GM19452 (cell line): ENCODE data around the gene RTEL1.
A peak's percentile ranks its signal among the peaks of the same experiment; 100 is the strongest.
"Not testable (repeated sequence)": the region's sequence is repeated elsewhere in the genome, so short reads cannot be mapped to it uniquely, and the experiment has no call there.

ENCODE experiments used
- ATAC-seq: cut with Tn5 transposase; IDR thresholded peaks from one replicate; pipeline ENCODE4 v1.9.1; 2021; ENCODE audit not compliant: unreplicated experiment

The RTEL1 gene, protein sequence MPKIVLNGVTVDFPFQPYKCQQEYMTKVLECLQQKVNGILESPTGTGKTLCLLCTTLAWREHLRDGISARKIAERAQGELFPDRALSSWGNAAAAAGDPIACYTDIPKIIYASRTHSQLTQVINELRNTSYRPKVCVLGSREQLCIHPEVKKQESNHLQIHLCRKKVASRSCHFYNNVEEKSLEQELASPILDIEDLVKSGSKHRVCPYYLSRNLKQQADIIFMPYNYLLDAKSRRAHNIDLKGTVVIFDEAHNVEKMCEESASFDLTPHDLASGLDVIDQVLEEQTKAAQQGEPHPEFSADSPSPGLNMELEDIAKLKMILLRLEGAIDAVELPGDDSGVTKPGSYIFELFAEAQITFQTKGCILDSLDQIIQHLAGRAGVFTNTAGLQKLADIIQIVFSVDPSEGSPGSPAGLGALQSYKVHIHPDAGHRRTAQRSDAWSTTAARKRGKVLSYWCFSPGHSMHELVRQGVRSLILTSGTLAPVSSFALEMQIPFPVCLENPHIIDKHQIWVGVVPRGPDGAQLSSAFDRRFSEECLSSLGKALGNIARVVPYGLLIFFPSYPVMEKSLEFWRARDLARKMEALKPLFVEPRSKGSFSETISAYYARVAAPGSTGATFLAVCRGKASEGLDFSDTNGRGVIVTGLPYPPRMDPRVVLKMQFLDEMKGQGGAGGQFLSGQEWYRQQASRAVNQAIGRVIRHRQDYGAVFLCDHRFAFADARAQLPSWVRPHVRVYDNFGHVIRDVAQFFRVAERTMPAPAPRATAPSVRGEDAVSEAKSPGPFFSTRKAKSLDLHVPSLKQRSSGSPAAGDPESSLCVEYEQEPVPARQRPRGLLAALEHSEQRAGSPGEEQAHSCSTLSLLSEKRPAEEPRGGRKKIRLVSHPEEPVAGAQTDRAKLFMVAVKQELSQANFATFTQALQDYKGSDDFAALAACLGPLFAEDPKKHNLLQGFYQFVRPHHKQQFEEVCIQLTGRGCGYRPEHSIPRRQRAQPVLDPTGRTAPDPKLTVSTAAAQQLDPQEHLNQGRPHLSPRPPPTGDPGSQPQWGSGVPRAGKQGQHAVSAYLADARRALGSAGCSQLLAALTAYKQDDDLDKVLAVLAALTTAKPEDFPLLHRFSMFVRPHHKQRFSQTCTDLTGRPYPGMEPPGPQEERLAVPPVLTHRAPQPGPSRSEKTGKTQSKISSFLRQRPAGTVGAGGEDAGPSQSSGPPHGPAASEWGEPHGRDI (N-terminal part only)

DNA sequence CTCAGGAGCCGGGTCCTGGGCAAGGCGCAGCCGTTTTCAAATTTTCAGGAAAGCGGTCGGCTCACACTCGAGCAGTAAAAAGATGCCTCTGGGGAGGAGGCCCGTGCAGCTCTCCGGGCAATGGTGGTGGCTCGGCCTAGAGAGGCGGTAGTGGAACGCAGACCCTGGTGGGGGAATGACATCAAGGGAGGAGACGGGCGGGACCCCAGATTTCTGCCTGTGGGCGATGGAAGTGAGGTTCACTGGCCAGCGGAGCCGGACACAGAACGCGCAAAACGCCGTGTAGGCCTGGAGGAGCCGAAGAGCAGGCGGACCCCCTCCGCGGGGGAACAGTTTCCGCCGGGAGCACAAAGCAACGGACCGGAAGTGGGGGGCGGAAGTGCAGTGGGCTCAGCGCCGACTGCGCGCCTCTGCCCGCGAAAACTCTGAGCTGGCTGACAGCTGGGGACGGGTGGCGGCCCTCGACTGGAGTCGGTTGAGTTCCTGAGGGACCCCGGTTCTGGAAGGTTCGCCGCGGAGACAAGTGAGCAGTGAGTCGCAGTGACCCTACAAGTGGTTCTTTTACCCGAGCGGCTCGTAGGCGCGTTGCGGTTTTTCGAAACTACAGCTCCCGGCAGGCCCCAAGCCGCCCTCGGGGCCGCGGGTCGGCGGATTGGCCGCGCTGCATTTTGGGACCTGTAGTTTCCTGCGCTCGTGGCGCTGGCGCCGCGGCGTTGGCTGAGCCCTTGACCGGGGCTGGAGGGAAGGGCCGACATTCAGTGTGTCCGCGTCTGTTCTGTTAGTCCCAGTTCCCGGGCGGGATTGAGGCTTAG, at the start of gene RTEL1:
Gene RTEL1, plus strand, starts transcription at position 376 of the 812 bp plus-strand sequence. CDS start 1,091 bp downstream, outside the sequence.
- peak; percentile 84 for ATAC-seq

DNA sequence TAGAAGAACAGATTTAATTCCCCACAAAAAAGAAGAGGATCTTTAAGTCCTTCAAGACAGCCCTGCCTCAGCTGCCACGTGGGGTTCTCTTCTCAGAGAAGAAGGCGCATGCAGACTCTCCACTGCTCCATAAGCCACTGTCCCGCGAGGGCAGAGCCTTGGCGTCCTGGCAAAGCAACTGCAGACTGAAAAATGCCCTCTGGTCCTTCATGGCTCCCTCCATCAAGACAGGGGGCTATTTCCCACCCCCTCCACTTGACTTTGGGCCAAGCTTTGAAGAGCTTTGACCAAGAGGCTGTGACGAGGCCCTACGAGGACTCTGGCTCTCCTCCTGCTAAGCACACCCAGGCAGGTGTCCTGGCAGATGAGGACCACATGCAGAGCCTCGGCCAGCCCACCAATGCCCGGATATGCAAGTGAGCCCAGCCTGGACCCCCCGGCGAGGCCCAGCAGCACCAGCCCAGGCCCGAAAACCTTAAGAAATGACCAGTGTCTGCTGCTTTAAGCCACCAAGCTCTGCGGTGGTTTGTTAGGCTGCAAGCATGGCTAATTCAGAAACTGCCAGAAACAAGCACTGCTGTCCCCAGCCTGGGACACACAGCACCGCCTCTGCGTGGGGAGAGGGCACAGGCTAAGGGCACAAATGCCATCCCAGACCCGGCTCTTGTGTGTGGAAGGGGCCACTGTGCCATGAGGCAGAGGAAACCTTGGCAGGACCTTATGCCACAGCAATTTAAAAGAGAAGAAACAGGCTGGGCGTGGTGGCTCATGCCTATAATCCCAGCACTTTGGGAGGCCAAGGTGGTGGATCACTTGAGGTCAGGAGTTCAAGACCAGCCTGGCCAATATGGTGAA, 47.3 kb upstream of the RTEL1 start:
- no peak for ATAC-seq

DNA sequence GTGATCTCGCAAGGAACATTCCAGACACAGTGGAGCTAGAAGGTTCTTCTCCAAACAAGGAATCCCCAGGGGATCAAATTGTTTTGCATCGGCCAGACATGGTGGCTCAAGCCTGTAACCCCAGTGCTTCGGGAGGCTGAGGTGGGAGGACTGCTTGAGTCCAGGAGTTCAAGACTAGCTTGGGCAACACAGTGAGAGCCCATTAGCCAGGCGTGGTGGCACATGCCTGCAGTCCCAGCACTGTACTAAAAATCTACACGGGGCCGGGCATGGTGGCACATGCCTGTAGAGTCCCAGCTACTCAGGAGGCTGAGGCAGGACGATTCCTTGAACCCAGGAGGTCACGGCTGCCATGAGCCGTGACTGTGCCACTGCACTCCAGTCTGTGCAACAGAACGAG, 46.5 kb upstream of the RTEL1 start:
- no peak for ATAC-seq

DNA sequence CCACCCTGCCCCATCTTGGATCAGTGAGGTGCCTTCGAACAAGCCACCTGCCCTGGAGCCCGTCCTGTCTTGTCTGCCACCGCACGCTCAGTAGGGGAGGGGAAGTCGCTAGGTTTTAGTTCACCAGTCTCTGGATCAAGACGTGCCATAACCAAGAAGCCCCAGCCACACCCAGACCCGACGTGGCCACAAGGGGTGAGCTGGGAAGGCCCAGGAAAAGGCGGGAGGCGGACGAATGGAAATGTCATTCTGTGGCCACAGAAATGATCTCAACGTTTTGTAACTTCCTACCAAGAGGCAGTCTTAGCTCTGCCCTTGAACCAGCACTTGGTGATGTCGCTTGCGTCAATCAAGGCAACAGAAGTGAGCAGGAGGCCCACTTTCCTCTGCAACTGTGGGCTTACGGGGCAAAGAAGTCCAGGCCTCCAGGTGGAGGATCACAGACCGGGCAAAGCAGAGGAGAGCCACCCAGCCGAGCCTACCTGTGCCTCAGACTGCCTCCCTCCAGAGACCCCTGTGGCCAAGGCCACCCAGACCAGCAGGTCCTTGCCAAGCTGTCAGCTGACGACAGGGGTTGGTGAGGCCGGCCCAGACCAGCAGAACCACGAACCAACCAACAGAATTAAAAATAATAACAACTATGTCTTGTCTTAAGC, 45.7 kb upstream of the RTEL1 start:
- ATAC-seq: no peak

DNA sequence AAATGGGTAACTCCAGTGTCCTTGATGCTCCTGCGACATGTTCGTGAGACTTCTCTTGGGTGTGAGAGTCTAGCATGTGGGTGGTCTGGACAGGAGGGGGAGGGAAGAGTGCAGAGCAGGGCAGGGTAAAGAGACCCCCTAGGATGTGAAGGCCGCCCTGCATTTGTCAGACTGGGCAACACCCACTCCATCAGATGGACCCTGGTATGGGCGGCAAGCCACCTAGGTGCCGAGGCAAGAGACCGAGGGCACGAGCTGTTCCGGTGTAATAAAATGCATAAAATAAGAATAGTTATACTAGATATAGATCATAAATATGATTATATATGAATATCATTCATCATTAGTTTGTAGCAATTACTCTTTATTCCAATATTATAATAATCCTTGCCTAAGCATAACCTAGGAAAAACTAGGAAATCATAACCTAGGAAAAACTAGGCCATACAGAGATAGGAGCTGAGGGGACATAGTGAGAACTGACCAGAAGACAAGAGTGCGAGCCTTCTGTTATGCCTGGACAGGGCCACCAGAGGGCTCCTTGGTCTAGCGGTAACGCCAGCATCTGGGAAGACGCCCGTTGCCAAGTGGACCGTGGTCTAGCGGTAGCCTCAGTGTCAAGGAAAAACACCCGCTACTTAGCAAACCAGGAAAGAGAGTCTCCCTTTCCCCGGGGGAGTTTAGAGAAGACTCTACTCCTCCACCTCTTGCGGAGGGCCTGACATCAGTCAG, 44.1 kb upstream of the RTEL1 start:
- not testable (repeated sequence) for ATAC-seq

DNA sequence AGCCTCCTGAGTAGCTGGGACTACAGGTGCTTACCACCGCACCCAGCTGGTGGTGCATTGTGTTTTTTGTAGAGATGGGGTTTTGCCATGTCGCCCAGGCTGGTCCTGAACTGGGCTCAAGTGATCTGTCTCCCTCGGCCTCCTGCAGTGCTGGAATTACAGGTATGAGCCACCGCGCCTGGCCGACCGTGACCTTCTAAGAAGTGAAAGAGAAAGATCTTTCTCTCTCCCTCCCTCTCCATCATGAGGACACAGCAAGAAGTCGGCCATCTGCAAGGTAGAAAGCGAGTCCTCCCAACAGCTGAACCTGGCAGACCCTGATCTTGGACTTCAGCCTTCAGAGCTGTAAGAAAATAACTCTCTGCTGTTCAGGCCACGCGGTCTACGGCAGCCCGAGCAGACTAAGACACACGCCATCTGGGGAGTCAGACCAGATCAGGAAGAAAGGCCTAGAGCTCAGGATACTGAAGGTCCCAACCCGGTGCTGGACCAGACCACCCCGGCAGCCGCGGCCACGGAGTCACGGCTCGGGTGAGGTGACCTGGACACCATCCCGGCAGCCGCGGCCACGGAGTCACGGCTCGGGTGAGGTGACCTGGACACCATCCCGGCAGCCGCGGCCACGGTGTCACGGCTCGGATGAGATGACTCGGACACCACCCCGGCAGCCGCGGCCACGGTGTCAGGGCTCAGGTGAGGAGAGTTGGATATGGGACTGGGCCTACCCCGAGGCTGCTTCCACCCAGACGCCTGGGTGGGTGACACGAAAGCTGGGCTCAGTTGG, 40.8 kb upstream of the RTEL1 start:
- no peak for ATAC-seq

DNA sequence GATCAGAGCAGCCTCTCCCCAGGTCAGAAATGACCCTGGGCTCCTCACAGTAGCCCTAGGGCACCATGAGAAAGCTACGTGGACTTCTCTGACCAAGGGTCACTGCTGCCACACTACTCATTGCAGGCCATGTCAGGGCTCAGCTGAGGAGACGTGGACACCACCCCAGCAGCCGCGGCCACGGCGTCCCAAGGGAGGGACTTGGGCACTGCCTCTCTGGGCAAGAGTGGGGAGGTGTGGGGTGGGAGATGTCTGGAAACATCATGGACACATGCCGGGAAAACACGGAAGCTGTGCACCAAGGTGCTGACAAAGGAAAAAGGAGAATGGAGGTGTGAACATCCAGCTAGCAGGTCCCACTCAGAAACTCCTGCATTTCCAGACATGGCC, 40.2 kb upstream of the RTEL1 start:
- ATAC-seq: no peak

DNA sequence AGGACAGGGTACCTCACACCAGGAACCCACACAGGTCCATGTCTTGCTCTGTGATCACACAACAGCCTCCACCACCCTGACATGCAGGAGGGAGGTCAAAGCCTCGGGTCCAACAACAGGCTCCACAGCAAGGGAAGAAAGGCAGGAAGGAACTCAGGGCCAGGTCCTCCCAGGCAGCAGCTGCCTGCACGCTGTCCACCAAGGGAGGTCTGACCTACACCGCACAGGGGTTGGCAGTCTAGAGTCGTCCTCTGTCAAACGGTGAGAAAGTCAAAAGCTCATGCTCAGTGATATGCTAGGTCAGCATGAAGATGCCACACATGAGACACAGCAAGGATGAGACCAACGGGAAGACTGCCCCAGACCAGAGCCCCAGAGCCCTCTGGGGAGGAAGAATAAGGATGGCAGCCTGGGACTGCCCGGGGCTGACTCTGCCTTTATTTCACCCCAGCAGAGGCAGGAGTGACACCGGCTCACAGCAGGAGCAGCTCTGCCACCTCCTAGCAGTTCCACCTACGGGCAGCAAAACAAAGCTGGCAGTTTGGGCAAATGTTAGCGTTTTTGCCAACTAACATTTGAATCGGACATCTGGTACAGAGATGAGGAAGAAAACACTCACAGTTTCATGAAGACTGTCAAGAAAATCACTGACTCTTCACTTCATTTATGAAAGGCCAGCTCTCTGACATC, 39.7 kb upstream of the RTEL1 start:
- ATAC-seq: no peak

DNA sequence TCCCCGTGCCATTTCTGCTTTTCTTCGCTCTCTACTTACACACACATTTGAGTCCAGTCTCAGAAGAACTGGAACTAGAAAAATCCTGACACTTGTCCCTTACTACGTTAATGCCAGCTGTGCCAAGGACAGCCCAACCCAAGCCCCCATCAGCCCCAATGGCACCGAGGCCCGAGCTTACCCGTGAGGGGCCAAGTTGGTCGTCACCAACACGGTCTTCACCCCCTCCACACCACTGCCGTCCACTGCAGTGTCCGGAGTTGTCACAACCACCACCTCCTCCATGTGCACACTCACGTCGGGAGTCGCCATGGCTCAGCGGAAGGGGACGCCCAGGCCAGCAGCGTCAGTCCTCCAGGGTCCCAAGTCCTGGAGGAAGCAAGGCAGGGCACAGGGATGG, 39.0 kb upstream of the RTEL1 start:
- no peak for ATAC-seq

DNA sequence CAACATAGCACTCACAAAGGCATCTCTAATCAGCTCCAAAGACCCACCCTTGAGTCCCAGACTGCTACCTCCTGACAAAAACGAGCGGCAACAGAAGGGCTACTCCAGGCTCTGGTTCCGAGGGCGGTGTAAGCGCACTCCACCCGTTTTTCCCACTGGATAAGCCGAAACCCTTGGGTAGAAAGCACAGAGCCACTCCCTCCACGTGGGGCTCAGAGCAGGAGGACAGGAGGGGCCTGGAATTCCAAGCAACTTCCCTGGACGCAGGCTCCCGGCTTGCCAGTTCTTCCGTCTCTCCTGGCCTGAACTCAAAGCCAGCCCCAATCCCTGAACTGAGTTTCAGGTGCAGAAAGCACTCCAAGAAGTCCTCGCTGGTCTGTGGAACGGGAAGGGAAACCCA, 38.6 kb upstream of the RTEL1 start:
- ATAC-seq: no peak

DNA sequence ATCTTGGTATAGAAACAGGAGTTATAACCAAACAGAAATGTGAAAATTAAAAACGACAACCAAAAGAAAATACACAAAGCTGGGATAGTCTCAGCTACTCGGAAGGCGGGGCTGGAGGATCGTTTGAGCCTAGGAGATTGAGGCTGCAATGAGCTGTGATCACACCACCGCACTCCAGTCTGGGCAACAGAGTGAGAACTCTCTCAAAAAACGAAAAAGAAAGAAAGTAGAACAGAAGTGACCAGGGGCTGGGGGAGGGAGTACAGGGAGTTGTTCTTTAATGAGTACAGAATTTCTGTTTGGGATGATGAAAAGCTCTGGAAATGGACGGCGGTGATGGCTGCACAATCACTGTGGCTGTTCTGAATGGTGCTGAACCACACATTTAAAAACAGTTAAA, 37.1 kb upstream of the RTEL1 start:
- no peak for ATAC-seq

DNA sequence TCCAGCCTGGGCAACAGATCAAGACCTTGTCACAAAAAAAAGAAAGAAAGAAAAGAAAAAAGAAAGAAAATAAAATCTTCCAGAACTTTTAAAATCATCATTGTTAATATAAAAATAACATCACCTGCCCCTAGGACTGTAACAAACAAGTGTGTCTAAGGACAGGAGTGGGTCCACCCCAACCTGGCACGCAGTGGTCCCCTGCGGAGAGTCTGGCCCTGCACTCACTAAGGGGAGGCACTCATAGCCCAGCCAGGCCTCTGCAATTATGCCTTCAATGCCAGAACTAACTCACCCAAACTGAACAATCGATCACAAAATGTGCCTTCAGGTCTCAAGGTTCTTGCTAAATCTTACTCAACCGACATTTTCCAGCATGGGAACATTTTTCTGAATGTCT, 36.0 kb upstream of the RTEL1 start:
- no peak for ATAC-seq

DNA sequence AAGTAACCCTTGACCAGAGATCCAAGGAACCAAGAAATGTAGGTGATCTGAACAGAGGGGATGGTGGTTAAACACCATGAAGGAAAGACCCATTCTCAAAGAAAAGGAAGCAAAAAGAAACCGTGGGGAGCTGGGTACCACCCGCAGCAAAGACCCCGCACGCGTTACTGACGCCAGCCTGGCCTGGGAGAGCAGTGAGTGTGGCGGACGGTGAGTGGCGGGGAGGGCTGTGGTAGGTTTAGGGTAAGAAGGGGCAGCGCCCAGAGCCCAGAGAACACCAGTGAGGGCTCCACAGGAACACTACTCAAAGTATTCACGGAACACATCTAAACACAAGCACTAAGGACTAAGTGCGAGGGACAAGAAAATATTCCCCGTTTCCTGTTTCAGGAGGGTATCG, 35.4 kb upstream of the RTEL1 start:
- no peak for ATAC-seq

DNA sequence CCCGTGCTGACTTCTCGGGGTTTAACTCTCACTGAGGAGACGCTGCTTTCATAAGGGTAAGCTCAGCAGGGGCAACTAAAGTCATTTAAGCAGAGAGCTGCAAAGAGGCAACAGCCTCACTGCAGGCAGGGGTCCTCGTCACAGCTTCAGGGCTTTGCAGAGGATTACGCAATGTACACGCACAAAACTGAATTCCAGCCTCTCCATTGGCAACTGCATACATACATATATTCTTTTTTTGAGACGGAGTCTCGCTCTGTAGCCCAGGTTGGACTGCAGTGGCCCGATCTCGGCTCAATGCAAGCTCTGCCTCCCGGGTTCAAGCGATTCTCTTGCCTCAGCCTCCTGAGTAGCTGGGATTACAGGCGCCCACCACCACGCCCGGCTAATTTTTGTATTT, 33.6 kb upstream of the RTEL1 start:
- ATAC-seq: no peak

DNA sequence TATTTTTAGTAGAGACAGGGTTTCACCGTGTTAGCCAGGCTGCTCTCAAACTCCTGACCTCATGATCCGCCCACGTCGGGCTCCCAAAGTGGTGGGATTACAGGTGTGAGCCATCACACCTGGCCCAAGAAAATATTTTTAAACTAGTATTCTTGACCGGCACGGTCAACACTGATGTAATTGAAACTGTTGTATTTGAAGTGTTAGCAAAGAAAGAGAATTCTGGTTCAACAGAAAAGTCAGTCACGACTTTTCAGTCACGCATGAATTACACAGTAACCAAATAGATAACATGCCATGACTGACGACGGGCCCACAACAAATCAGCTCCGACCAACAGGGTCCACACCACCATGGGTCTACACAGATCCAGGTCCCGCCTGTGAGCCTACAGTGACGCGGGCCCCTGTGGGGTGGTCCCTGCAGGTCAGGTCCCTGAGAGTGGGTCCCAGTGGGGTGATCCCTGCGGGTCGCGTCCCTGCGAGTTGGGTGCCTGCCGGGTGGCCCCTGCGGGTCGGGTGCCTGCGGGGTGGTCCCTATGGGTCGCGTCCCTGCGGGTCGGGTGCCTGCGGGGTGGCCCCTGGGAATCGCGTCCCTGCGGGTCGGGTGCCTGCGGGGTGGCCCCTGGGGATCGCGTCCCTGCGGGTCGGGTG, 32.2 kb upstream of the RTEL1 start:
- no peak for ATAC-seq

DNA sequence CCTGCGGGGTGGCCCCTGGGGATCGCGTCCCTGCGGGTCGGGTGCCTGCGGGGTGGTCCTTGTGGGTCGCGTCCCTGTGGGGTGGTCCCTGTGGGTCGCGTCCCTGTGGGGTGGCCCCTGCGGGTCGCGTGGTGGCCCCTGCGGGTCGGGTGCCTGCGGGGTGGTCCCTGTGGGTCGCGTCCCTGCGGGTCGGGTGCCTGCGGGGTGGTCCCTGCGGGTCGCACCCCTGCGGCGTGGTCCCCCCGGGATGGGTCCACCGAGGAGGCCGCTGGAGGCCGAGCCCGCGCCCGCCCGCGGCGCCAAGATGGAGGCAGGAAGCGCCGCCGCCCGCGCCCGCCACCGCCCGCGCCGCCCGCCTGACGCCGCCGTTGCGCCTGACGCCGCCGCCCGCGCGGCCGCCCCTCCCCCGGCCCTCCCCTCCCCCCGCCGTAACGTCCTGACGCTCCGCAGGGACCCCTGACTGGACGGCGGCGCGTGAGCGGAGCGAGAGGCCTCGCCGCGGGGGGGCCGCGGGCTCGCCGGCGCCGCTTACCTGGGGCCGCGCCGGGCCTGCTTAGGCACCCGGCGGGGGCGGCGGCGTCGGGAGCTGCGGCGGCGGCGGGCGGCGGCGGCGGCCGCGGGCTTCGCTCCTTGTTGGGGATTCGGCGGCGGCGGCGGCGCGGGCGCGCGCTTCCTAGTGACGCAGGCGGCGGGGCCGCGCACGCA, 31.5 kb upstream of the RTEL1 start, which contains the start of gene GMEB2:
Gene GMEB2, minus strand, starts transcription at position 678 of the 705 bp plus-strand sequence. CDS start 7,704 bp downstream, outside the sequence.
- ATAC-seq: peak; percentile 35
